Measurements from ENCODE around the gene CDH6.

GRCh38 chr5:31301833-31302232 is 108.3 kb downstream of the CDH6 start:
- TF ChIP-seq CTCF (conservative IDR thresholded peaks at IDR 0.05; ENCODE audit: low read depth, low read length) (no peak), SMC3 (IDR thresholded peaks at IDR 0.05; ENCODE audit: low read depth, low read length) (no peak), MXI1 (IDR thresholded peaks at IDR 0.05; ENCODE audit: borderline replicate concordance, low read depth, low read length) (no peak), POLR2A (IDR thresholded peaks at IDR 0.05; ENCODE audit: low read depth, low read length) (no peak)

All from IMR-90 (cell line).